OCI-LY7 (cell line): Measurements from ENCODE around the gene TBC1D5. TPM values are rescaled to one million over a fixed set of nuclear protein-coding genes. Genes with fewer than 3 reads are reported as not detected.

Source experiments
- BruUV-seq: library from RNA; stranded (reverse); fragments of 400-500 nt; replicated peaks from 2 replicates; lab custom pipeline; 2021; lab: Mats Ljungman, UMichigan
- CTCF ChIA-PET: fragments of 300-600 bp; sonication (Branson Sonifier 250); formaldehyde crosslinking; loops from one replicate; lab custom pipeline; 2022; ENCODE audit warnings: antibody characterized with exemption; ENCODE audit not compliant: unreplicated experiment; lab: Charles Lee
- POLR2A ChIA-PET: fragments of 300-600 bp; sonication (Branson Sonifier 250); formaldehyde crosslinking; loops from one replicate; lab custom pipeline; 2022; ENCODE audit warnings: antibody characterized with exemption; lab: Charles Lee
- DNase-seq: peaks from one replicate; pipeline ENCODE4 v3.0.0-alpha.2; 2015; ENCODE audit warnings: low spot score
- H2AFZ ChIP-seq: fragments of 200-600 bp; sonication (generic), shearing (Covaris generic); 2 replicates; pipeline ENCODE4 v1.6.1; 2014; ENCODE audit warnings: mild to moderate bottlenecking, antibody characterized with exemption, low read length, moderate library complexity
- H3K27ac ChIP-seq: fragments of 200-600 bp; sonication (generic); 2 replicates; pipeline ENCODE4 v1.5.1; 2014; ENCODE audit warnings: mixed run types, low read depth, mild to moderate bottlenecking, moderate library complexity, low read length, inconsistent platforms; ENCODE audit not compliant: poor library complexity, severe bottlenecking
- H3K36me3 ChIP-seq: fragments of 200-600 bp; sonication (generic); 2 replicates; pipeline ENCODE4 v1.6.1; 2014; ENCODE audit warnings: mild to moderate bottlenecking, antibody characterized with exemption, low read length, moderate library complexity, mixed read lengths; ENCODE audit not compliant: insufficient read depth
- H3K4me1 ChIP-seq: fragments of 200-600 bp; sonication (generic); 2 replicates; pipeline ENCODE4 v1.5.1; 2014; ENCODE audit warnings: mild to moderate bottlenecking, low read length; ENCODE audit not compliant: insufficient read depth, poor library complexity, severe bottlenecking
- H3K4me2 ChIP-seq: fragments of 200-600 bp; sonication (generic); 2 replicates; pipeline ENCODE4 v1.6.1; 2014; ENCODE audit warnings: mild to moderate bottlenecking, low read length
- H3K4me3 ChIP-seq: fragments of 200-600 bp; sonication (generic); 2 replicates; pipeline ENCODE4 v1.5.1; 2014; ENCODE audit warnings: mild to moderate bottlenecking, low read depth, low read length; ENCODE audit not compliant: poor library complexity, severe bottlenecking
- H3K79me2 ChIP-seq: fragments of 200-600 bp; sonication (generic); 2 replicates; pipeline ENCODE4 v1.6.1; 2016; ENCODE audit warnings: low read depth, mild to moderate bottlenecking, low read length, moderate library complexity, mixed read lengths; ENCODE audit not compliant: insufficient read depth
- H3K9me2 ChIP-seq: fragments of 200-600 bp; sonication (generic); 2 replicates; pipeline ENCODE4 v1.6.1; 2016; ENCODE audit warnings: mild to moderate bottlenecking, low read length, mixed read lengths; ENCODE audit not compliant: insufficient read depth
- H3K9me3 ChIP-seq: fragments of 200-600 bp; sonication (generic); 2 replicates; pipeline ENCODE4 v1.6.1; 2014; ENCODE audit warnings: mild to moderate bottlenecking, mixed run types, low read length, mixed read lengths
- H4K20me1 ChIP-seq: fragments of 200-600 bp; sonication (generic); 2 replicates; pipeline ENCODE4 v1.6.1; 2014; ENCODE audit warnings: mild to moderate bottlenecking, antibody characterized with exemption, low read length, moderate library complexity, mixed read lengths; ENCODE audit not compliant: insufficient read depth
- EZH2phosphoT487 ChIP-seq: fragments of 200-600 bp; sonication (generic); IDR thresholded peaks from 2 replicates; pipeline ENCODE4 v1.6.1; 2018; ENCODE audit warnings: low read depth, borderline replicate concordance, mild to moderate bottlenecking, mixed run types, antibody characterized with exemption, low read length, moderate library complexity, mixed read lengths
- intact Hi-C: fragments of 100-400 bp; cut with micrococcal nuclease; formaldehyde crosslinking; loops from one replicate; pipeline ENCODE4 v1.10.0; 2022; ENCODE audit not compliant: unreplicated experiment
- total RNA-seq, 2 experiments: library from RNA; depleted of rRNA in 1 of 2; stranded (reverse); fragments of >200 nt in 1 of 2; shearing (Covaris generic) in 1 of 2; gene quantifications; 2 replicates each; pipeline ENCODE4 v1.2.3, GENCODE V29; 2014 to 2022
- TF ChIP-seq, protein P1 (sequence below): fragments of 200-600 bp; sonication (generic); conservative IDR thresholded peaks from 2 replicates; pipeline ENCODE4 v1.5.1; 2014; ENCODE audit warnings: mild to moderate bottlenecking, antibody characterized with exemption, low read length, moderate library complexity, mixed read lengths

TBC1D5 gene
- total RNA-seq, 2 experiments from 2014 or later = 78.5 to 82.4 TPM

DNA sequence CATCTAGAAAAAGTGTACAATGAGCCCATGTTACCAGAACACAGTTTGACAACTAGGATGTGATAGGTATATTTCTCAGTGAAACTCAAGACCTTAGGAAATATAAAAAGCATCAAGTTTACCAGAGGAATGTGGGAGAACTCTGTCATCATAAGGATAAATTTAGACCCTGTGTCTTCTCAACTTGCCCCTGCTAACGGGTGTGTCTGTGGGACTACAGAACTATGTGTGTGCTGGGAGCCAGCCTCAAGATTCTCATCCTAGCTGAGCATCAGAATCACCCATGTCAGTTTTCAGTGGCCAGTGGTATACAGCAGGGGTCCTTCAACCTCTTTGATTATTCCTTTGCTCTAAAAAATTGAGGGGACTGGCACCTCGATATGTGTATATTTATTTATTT lies 464.4 kb downstream of the TBC1D5 start:
- ChIA-PET CTCF (no interaction called here), POLR2A (interaction anchor here (0.6 to 1.2 kb wide), 2 partner anchors 33 to 40 kb away, joined by 3 to 4 read pairs; no protein-coding TSS in a partner anchor)
- no peaks in the 10 kb centered on the region for H4K20me1 ChIP-seq
- no peak for DNase-seq
- no peaks in the 10 kb centered on the region for H3K36me3 ChIP-seq
- H3K79me2 ChIP-seq = no peaks in the 10 kb centered on the region
- no peak overlapping the region for H3K4me2 ChIP-seq
- intact Hi-C loops = no loop called here
- no peak overlapping the region for H2AFZ ChIP-seq
- no peak overlapping the region for H3K27ac ChIP-seq
- no peaks in the 10 kb centered on the region for H3K4me1 ChIP-seq
- TF ChIP-seq, protein P1, sequence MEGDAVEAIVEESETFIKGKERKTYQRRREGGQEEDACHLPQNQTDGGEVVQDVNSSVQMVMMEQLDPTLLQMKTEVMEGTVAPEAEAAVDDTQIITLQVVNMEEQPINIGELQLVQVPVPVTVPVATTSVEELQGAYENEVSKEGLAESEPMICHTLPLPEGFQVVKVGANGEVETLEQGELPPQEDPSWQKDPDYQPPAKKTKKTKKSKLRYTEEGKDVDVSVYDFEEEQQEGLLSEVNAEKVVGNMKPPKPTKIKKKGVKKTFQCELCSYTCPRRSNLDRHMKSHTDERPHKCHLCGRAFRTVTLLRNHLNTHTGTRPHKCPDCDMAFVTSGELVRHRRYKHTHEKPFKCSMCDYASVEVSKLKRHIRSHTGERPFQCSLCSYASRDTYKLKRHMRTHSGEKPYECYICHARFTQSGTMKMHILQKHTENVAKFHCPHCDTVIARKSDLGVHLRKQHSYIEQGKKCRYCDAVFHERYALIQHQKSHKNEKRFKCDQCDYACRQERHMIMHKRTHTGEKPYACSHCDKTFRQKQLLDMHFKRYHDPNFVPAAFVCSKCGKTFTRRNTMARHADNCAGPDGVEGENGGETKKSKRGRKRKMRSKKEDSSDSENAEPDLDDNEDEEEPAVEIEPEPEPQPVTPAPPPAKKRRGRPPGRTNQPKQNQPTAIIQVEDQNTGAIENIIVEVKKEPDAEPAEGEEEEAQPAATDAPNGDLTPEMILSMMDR = no peak
- TF ChIP-seq EZH2phosphoT487 = no peak
- H3K9me2 ChIP-seq = no peaks in the 10 kb centered on the region
- H3K4me3 ChIP-seq = no peak overlapping the region
- H3K9me3 ChIP-seq = no peaks in the 10 kb centered on the region
- no TSS peak for BruUV-seq

DNA sequence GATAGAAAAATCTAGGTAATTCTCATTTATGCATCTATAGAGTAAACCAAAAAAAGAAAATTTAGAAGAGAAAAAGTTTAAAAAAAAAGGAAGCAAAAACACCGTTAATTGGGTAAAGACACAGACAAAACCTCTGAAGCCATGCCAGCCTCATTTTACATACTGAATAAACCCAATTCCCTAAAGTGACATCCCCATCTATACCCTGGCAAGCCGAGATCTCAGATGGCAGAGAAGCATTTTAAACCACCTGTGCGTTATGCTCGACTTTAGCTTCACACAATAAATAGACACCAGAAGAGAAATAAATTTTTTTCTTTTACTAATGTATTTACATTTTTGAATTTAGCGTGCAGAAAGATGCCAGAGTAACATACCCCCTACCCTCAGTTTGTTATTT lies 475.6 kb downstream of the TBC1D5 start:
- no peak for TF ChIP-seq EZH2phosphoT487
- TF ChIP-seq, protein P1 = no peak
- Histone ChIP-seq H3K9me2 (no peaks in the 10 kb centered on the region), H3K4me1 (peaks cover 4% of the 10 kb centered on the region), H3K79me2 (no peaks in the 10 kb centered on the region), H3K9me3 (no peaks in the 10 kb centered on the region), H2AFZ (no peak overlapping the region), H3K4me2 (no peak overlapping the region), H3K27ac (no peak overlapping the region), H3K36me3 (no peaks in the 10 kb centered on the region), H3K4me3 (no peak overlapping the region), H4K20me1 (no peaks in the 10 kb centered on the region)
- CTCF ChIA-PET = no interaction called here
- POLR2A ChIA-PET = interaction anchor here (0.7 to 1.0 kb wide), 2 partner anchors 11 to 130 kb away, joined by 3 read pairs; no protein-coding TSS in a partner anchor
- BruUV-seq = no TSS peak
- DNase-seq = no peak
- intact Hi-C loops = no loop called here

DNA sequence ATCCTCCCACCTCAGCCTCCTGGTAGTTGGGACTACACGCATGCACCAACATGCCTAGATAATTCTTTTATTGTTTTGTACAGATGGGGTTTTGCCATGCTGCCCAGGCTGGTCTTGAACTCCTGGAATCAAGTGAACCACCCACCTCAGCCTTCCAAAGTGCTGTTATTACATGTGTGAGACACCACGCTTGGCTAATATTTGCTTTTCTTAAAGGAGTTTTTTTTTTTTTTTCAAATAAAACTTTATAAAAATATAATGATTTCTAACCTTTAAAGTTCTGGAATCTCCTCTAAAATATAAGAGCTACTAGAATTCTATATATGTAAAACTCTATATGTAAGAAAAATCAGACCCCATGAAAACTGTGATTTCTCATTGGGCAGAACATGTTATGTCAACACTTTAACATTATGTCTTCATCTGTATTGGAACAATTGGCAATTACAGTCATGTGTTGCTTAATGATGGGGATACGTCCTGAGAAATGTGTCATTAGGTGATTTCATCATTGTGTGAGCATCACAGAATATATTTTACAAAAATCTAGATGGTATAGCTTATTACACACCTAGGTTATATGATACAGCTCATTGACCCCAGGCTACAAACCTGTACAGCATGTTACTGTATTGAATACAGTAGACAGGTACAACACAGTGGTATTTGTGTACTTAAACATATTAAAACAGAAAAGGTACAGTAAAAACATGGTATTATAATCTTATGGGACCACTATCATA lies 480.6 kb downstream of the TBC1D5 start:
- H3K79me2 ChIP-seq = no peaks in the 10 kb centered on the region
- intact Hi-C loops = no loop called here
- H2AFZ ChIP-seq = no peak overlapping the region
- TF ChIP-seq, protein P1 = no peak
- no TSS peak for BruUV-seq
- no peak overlapping the region for H3K27ac ChIP-seq
- H4K20me1 ChIP-seq = no peaks in the 10 kb centered on the region
- no peaks in the 10 kb centered on the region for H3K36me3 ChIP-seq
- H3K4me1 ChIP-seq = peaks cover 4% of the 10 kb centered on the region
- ChIA-PET CTCF (no interaction called here), POLR2A (interaction anchor here (0.6 kb wide), 1 partner anchor 616 kb away, joined by 7 read pairs; no protein-coding TSS in a partner anchor)
- H3K4me2 ChIP-seq = no peak overlapping the region
- H3K9me2 ChIP-seq = no peaks in the 10 kb centered on the region
- no peak overlapping the region for H3K4me3 ChIP-seq
- no peak for DNase-seq
- no peaks in the 10 kb centered on the region for H3K9me3 ChIP-seq
